PFSK-1 (cell line): Measurements from ENCODE around the gene YTHDF1.

Experiments
- POLR2AphosphoS5 ChIP-seq: IDR thresholded peaks from 2 replicates; pipeline ENCODE4 v1.6.1; 2012; ENCODE audit warnings: low read depth, mild to moderate bottlenecking, control low read depth, low read length, moderate library complexity
- REST ChIP-seq, 2 experiments: IDR thresholded peaks; 2 replicates each; pipeline versions ENCODE4 v1.6.1 to v1.8.0; 2011 to 2012; ENCODE audit warnings: low read depth in 2 of 2, low read length in 2 of 2, control low read depth in 1 of 2, inconsistent platforms in 1 of 2, mild to moderate bottlenecking in 1 of 2, moderate library complexity in 1 of 2; ENCODE audit not compliant: insufficient read depth in 1 of 2
- SIN3A ChIP-seq: IDR thresholded peaks from 2 replicates; pipeline ENCODE4 v1.6.1; 2012; ENCODE audit warnings: mild to moderate bottlenecking, low read length, moderate library complexity, borderline replicate concordance; ENCODE audit not compliant: insufficient read depth
- TAF1 ChIP-seq: IDR thresholded peaks from 2 replicates; pipeline ENCODE4 v1.6.1; 2012; ENCODE audit warnings: low read length, control low read depth, borderline replicate concordance; ENCODE audit not compliant: insufficient read depth

- TF ChIP-seq POLR2AphosphoS5 (no peak), REST (IDR thresholded peaks at IDR 0.05; ENCODE audit: insufficient read depth in 1 of 2, low read depth in 2 of 2, low read length in 2 of 2) (no peak), TAF1 (no peak), SIN3A (no peak)
These were observed 27.8 kb upstream of the YTHDF1 start for GRCh38 chr20:63243604-63244247.
